Bronchial epithelial cell (primary cell): ENCODE measurements around the gene CEP192. TPM values are rescaled to one million over a fixed set of nuclear protein-coding genes. Genes with fewer than 3 reads are reported as not detected.

Experiments
- DNase-seq: peaks from one replicate; pipeline ENCODE4 v3.0.0-alpha.2; 2010; ENCODE audit warnings: low read depth
- FAIRE-seq: peaks from 2 replicates; lab custom pipeline; 2011; peaks lifted over from hg19 to GRCh38; lab: Jason Lieb, UNC
- H3K27me3 ChIP-seq: 2 replicates; pipeline ENCODE4 v1.5.1; 2011; ENCODE audit warnings: low read length; ENCODE audit not compliant: control insufficient read depth, insufficient read depth
- H3K36me3 ChIP-seq: 2 replicates; pipeline ENCODE4 v1.5.1; 2011; ENCODE audit warnings: low read length; ENCODE audit not compliant: control insufficient read depth, insufficient read depth
- H3K4me3 ChIP-seq: 2 replicates; pipeline ENCODE4 v1.5.1; 2011; ENCODE audit warnings: mild to moderate bottlenecking, low read depth, low read length, control low read depth
- CTCF ChIP-seq: IDR thresholded peaks from 2 replicates; pipeline ENCODE4 v1.5.1; 2011; ENCODE audit warnings: mild to moderate bottlenecking, moderate library complexity, low read length, control low read depth, inconsistent platforms; ENCODE audit not compliant: insufficient read depth, severe bottlenecking
- total RNA-seq: library from RNA; depleted of rRNA; stranded (reverse); fragments of >200 nt; gene quantifications from 2 replicates; pipeline ENCODE4 v1.2.1, GENCODE V29; 2014

Gene CEP192
- total RNA-seq, 1 donor from 2014 or later, result 25.8 TPM

DNA sequence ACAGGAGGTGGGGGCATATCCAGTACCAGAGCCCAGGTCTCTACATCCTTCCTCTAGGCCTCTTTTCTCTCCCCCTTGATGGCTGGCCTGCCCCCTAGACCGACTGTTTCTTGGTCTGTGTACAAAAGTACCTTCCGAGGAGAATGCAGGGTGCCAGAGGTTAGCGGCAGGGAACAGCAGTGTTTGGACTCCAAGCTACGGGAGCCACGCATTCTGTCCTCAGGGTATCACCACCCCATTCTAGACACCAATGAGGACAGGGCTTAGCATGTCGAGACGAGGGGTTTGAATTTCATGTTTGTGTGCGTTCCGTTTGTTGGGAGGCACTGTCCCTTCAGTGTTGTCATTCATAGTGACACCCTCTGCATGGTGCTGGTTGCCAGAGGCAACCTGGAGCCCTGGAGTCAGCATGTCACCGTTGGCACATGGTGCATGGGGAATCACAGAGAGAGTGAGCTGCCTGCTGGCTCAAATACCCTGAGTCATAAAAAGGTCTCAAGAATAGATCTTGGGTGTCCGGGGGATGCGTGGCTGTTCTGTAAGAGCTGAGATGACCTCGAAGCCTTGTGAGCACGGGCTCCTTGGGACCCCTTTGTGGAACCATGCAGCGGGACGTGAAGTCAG is 170.2 kb downstream of the CEP192 start:
- Histone ChIP-seq H3K27me3 (no peaks in the 10 kb centered on the region), H3K36me3 (no peaks in the 10 kb centered on the region), H3K4me3 (no peak overlapping the region)
- no peak for DNase-seq
- no peak for FAIRE-seq
- no peak for TF ChIP-seq CTCF

DNA sequence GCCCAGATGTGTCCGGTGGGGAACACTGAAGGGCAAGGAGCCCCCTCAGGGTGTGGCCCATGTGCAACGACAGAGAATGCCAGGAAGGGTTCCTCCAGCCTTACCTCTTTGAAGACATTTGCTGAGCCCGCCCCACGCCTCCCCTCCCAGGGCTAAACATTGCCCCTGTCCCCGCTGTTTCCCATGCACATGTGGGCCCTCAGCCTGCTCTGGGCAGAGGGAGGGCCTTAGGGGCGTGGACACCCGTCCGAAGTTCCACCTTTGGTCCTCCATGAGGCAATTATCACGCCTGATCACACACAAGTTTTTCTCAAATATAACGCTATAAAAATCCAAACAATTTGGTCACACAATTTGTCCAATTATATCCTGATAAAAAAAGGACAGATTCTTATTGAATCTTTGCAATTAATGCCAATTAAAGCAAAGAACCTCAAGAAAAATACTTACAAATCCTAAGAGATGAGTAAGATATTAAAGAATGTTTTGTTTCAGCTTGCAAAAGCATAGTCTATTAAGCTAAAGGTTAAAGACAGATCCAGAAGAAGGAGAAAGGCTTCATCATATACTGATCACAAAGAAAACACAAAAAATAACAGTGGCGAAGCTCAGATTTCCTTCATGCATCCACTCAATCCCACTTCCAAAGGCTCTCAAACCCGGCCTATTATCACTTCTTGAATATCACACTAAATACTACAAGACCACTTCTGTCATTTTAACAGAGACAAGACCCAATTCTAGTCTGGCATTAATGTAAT is 172.2 kb downstream of the CEP192 start:
- DNase-seq (no peak), FAIRE-seq (no peak)
- no peak overlapping the region for H3K4me3 ChIP-seq
- no peak for TF ChIP-seq CTCF
- H3K27me3 ChIP-seq, result no peaks in the 10 kb centered on the region
- H3K36me3 ChIP-seq, result no peaks in the 10 kb centered on the region

GRCh38 chr18:13164406-13164805 is 173.2 kb downstream of the CEP192 start:
- no peak for FAIRE-seq
- TF ChIP-seq CTCF, result no peak
- Histone ChIP-seq H3K27me3 (no peaks in the 10 kb centered on the region), H3K36me3 (no peaks in the 10 kb centered on the region), H3K4me3 (no peak overlapping the region)
- DNase-seq, result no peak

DNA sequence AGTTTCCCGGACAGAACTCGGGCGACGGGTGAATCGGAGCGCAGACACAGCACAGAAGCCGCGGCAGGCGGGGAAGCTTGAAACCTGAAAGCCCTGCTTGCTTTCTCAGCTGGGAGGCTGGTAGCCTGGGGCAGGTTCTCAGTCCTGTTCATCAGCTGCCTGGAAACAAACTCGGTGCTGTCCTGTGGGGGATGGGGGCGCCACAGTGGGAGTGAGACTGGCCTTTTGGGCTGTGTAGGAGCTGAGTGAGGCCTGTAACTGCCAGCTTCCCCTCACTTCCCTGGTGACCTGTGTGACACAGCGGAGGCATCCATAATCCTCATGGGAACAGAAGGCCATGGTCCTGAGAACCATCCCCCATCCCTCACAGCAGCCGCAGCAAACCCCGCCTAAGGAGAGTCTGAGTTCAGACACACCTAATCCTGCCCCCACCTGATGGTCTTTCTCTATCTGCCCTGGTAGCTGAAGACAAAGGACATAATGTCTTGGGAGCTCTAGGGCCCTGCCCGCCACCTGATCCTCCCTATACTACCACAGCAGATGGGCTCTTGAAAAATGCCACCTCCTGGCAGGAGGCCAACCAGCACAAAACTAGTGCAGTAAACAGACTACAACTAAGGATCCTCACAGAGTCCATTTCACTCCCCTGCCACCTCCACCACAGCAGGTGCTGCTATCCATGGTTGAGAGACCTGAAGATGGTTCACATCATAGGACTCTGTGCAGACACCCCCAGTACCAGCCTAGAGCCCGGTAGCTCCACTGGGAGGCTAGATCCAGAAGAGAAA is 174.7 kb downstream of the CEP192 start:
- FAIRE-seq (no peak), DNase-seq (no peak)
- no peaks in the 10 kb centered on the region for H3K36me3 ChIP-seq
- no peak overlapping the region for H3K4me3 ChIP-seq
- TF ChIP-seq CTCF, result no peak
- H3K27me3 ChIP-seq, result no peaks in the 10 kb centered on the region

DNA sequence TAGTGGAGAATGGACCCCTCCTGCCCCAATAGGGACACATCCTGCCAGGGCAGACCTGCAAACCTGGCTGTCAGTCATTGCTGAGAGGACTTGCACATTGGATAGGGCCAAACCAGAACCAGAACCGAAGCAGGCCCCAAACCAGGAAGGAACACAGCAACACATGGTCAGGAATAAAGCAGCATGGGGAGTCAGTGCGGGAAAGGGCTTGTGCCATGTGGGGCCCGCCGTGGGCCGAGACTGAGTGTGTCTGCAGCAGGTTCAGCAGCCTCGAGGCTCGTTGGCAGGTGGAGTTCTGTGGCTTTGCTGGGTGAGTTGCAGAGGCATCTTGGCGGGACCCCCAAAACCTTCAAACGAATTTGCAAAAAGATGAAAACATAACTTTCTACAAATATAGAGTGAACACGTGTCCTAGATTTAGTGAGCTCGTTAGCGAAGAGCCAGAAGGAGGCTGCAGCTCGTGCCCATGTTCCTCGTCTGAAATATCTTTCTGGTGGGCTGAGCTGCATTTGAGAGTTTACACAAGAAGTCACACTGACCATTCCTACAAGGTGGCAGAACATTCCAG is 182.5 kb downstream of the CEP192 start:
- H3K27me3 ChIP-seq, result no peaks in the 10 kb centered on the region
- DNase-seq (no peak), FAIRE-seq (no peak)
- no peaks in the 10 kb centered on the region for H3K36me3 ChIP-seq
- H3K4me3 ChIP-seq, result no peak overlapping the region
- no peak for TF ChIP-seq CTCF

Other genes starting within 250 kb of the CEP192 start
- gene PTPN2, start 107.1 kb upstream of the CEP192 start, total RNA-seq, result 47.9 and 50.1 TPM in 2 replicates
- gene SEH1L, start 43.4 kb upstream of the CEP192 start, total RNA-seq, result 60.4 and 108 TPM in 2 replicates
- not detected in 2 replicates for gene LDLRAD4, start 227.4 kb downstream of the CEP192 start, total RNA-seq